GM12878 (cell line): Measurements from ENCODE around the gene RPS3. TPM values are rescaled to one million over a fixed set of nuclear protein-coding genes. Genes with fewer than 3 reads are reported as not detected.

ENCODE experiments used
- ATAC-seq: fragments of 200-7000 bp; cut with Tn5 transposase; 3 replicates; pipeline ENCODE4 v1.9.1; 2020; ENCODE audit warnings: mild to moderate bottlenecking, moderate library complexity
- BruUV-seq: library from RNA; stranded (reverse); fragments of 400-500 nt; replicated peaks from 2 replicates; lab custom pipeline; 2021; lab: Mats Ljungman, UMichigan
- CTCF ChIA-PET: fragments of 300-600 bp; sonication (Branson Sonifier 250); formaldehyde crosslinking; extraction: SDS; loops from one replicate; lab custom pipeline; 2021; ENCODE audit warnings: inconsistent platforms; lab: Yijun Ruan, JAX
- POLR2A ChIA-PET: fragments of 350-600 bp; formaldehyde crosslinking; extraction: SDS; loops from one replicate; lab custom pipeline; 2021; ENCODE audit warnings: inconsistent platforms; lab: Charles Lee
- RAD21 ChIA-PET: fragments of 300-600 bp; sonication (Branson Sonifier 250); formaldehyde crosslinking; loops from one replicate; lab custom pipeline; 2023; ENCODE audit warnings: antibody characterized with exemption; ENCODE audit not compliant: unreplicated experiment; lab: Charles Lee
- SMC1A ChIA-PET: fragments of 300-600 bp; sonication (Branson Sonifier 250); formaldehyde crosslinking; loops from one replicate; lab custom pipeline; 2023; ENCODE audit not compliant: unreplicated experiment, uncharacterized antibody; lab: Charles Lee
- DNase-seq: peaks from one replicate; pipeline ENCODE4 v3.0.0-alpha.2; 2011; ENCODE audit warnings: low read depth, low spot score
- FAIRE-seq: peaks from 3 replicates; lab custom pipeline; 2011; peaks lifted over from hg19 to GRCh38; lab: Jason Lieb, UNC
- H2AFZ ChIP-seq: 2 replicates; pipeline ENCODE4 v1.6.0; 2011; ENCODE audit warnings: low read depth, low read length, control low read depth; ENCODE audit not compliant: control insufficient read depth
- H3K27ac ChIP-seq: 2 replicates; pipeline ENCODE4 v1.5.1; 2011; ENCODE audit warnings: control low read depth; ENCODE audit not compliant: control insufficient read depth, insufficient read depth
- H3K27me3 ChIP-seq, 2 experiments: replicated peaks in 1 of 2; 2 replicates each; pipeline versions ENCODE4 v1.6.0 to v1.6.1; 2011; ENCODE audit warnings: low read length in 1 of 2; ENCODE audit not compliant: control insufficient read depth in 2 of 2, insufficient read depth in 2 of 2
- H3K36me3 ChIP-seq, 2 experiments: 2 replicates each; pipeline ENCODE4 v1.5.1; 2011; ENCODE audit warnings: low read length in 1 of 2; ENCODE audit not compliant: control insufficient read depth in 2 of 2, insufficient read depth in 2 of 2
- H3K4me1 ChIP-seq: 2 replicates; pipeline ENCODE4 v1.6.1; 2011; ENCODE audit warnings: mild to moderate bottlenecking, low read length, moderate library complexity, mixed read lengths; ENCODE audit not compliant: control insufficient read depth, insufficient read depth
- H3K4me2 ChIP-seq: 2 replicates; pipeline ENCODE4 v1.6.0; 2011; ENCODE audit warnings: control low read depth; ENCODE audit not compliant: control insufficient read depth, insufficient read depth
- H3K4me3 ChIP-seq: fragments of 200-600 bp; sonication (generic); 2 replicates; pipeline ENCODE4 v1.5.1; 2016
- H3K79me2 ChIP-seq: 2 replicates; pipeline ENCODE4 v1.6.0; 2011; ENCODE audit warnings: low read length; ENCODE audit not compliant: control insufficient read depth, insufficient read depth
- H3K9ac ChIP-seq: 2 replicates; pipeline ENCODE4 v1.8.0; 2011; ENCODE audit warnings: low read length, control low read depth, mixed read lengths; ENCODE audit not compliant: control insufficient read depth, insufficient read depth
- H3K9me3 ChIP-seq: replicated peaks from 3 replicates; pipeline ENCODE4 v1.5.1; 2011; ENCODE audit warnings: mild to moderate bottlenecking, low read length; ENCODE audit not compliant: control insufficient read depth, insufficient read depth
- H4K20me1 ChIP-seq: 2 replicates; pipeline ENCODE4 v1.6.0; 2011; ENCODE audit not compliant: control insufficient read depth, insufficient read depth
- CBFB ChIP-seq: IDR thresholded peaks from 2 replicates; pipeline ENCODE4 v1.6.1; 2016; ENCODE audit warnings: antibody characterized with exemption, low read depth
- CBX5 ChIP-seq: sonication (generic); IDR thresholded peaks from 2 replicates; pipeline ENCODE4 v1.6.1; 2016; ENCODE audit warnings: low read depth, moderate library complexity, mild to moderate bottlenecking, inconsistent platforms
- EZH2 ChIP-seq: IDR thresholded peaks from 2 replicates; pipeline ENCODE4 v1.6.1; 2012; ENCODE audit warnings: low read depth, mild to moderate bottlenecking, control low read depth, inconsistent platforms, low read length, borderline replicate concordance; ENCODE audit not compliant: control insufficient read depth
- FOXM1 ChIP-seq: IDR thresholded peaks from 2 replicates; pipeline ENCODE4 v1.6.1; 2012; ENCODE audit warnings: low read depth, mild to moderate bottlenecking, inconsistent platforms, low read length, moderate library complexity
- LARP7 ChIP-seq: fragments of 450-650 bp; IDR thresholded peaks from 2 replicates; pipeline ENCODE4 v1.6.1; 2017; ENCODE audit warnings: mild to moderate bottlenecking
- NR2F1 ChIP-seq: fragments of 450-650 bp; conservative IDR thresholded peaks from 2 replicates; pipeline ENCODE4 v1.6.1; 2017; ENCODE audit warnings: mild to moderate bottlenecking
- RFX5 ChIP-seq: IDR thresholded peaks from 2 replicates; pipeline ENCODE4 v1.6.1; 2011; ENCODE audit warnings: low read depth, low read length, improper control_type of control experiment
- SMAD5 ChIP-seq: IDR thresholded peaks from 2 replicates; pipeline ENCODE4 v1.6.1; 2016; ENCODE audit warnings: antibody characterized with exemption, low read depth
- SRF ChIP-seq, 2 experiments: IDR thresholded peaks; 2 replicates each; pipeline ENCODE4 v1.6.1; 2011; ENCODE audit warnings: low read depth in 2 of 2, low read length in 2 of 2, mild to moderate bottlenecking in 1 of 2, moderate library complexity in 1 of 2
- TARDBP ChIP-seq: IDR thresholded peaks from 2 replicates; pipeline ENCODE4 v1.6.1; 2016; ENCODE audit warnings: borderline replicate concordance
- ZBTB40 ChIP-seq: fragments of 450-650 bp; IDR thresholded peaks from 2 replicates; pipeline ENCODE4 v1.6.1; 2016; ENCODE audit warnings: mild to moderate bottlenecking, moderate library complexity, borderline replicate concordance
- WGBS: methylation state at CpG from one replicate; pipeline ENCODE4 v1.1.6; 2016; ENCODE audit warnings: low lambda C conversion rate; ENCODE audit not compliant: insufficient replicate concordance, insufficient coverage; ENCODE audit errors: missing lambda C conversion rate; 5-methylcytosine and 5-hydroxymethylcytosine counted together
- in situ Hi-C: fragments of 300-500 bp; cut with MboI; formaldehyde crosslinking; loops from 9 replicates; pipeline ENCODE4 v1.14.3; 2018; ENCODE audit warnings: mixed read lengths
- intact Hi-C: fragments of 100-400 bp; cut with micrococcal nuclease; formaldehyde crosslinking; loops from one replicate; pipeline ENCODE4 v1.14.2; 2022; ENCODE audit not compliant: unreplicated experiment
- polyA plus RNA-seq, 11 experiments: library from polyadenylated mRNA; depleted of rRNA in 4 of 11; unstranded in 6 of 11; stranded (reverse) in 5 of 11; fragments of >200 nt; fragmentation: Nextera tagmentation in 4 of 11; fragmentation: Illumina TruSeq in 1 of 11; extraction: Ambion mirVana in 4 of 11; extraction: Trizol in 1 of 11; gene quantifications; 1 replicate in 1 of 11; 2 replicates in 10 of 11; pipeline versions ENCODE4 v1.2.1 to v1.2.3, GENCODE V29; 2011 to 2016; ENCODE audit warnings: inconsistent platforms in 2 of 11, missing spikeins in 2 of 11, low read depth in 1 of 11
- total RNA-seq, 4 experiments: library from RNA; depleted of rRNA in 3 of 4; stranded (reverse); fragments of >200 nt in 3 of 4; fragmentation: Illumina TruSeq in 1 of 4; extraction: Trizol in 1 of 4; gene quantifications; 2 replicates each; pipeline versions ENCODE4 v1.2.1 to v1.2.3, GENCODE V29; 2013 to 2021
- TF ChIP-seq, protein P1 (sequence below): fragments of 450-650 bp; formaldehyde crosslinking; IDR thresholded peaks from 2 replicates; pipeline ENCODE4 v1.5.0; 2022; ENCODE audit warnings: mild to moderate bottlenecking, missing genetic modification characterization
- TF ChIP-seq, protein P2 (sequence below): fragments of 450-650 bp; formaldehyde crosslinking; IDR thresholded peaks from 2 replicates; pipeline ENCODE4 v1.4.0; 2022; ENCODE audit warnings: mild to moderate bottlenecking, moderate library complexity

The RPS3 gene
- total and polyA plus RNA-seq, 10 of the 15 experiments (the other 5 are each of a cell fraction or from before 2014, with no cell fraction given) = 2,127 to 9,556 (median 4,327) TPM

- TF ChIP-seq, protein P1, sequence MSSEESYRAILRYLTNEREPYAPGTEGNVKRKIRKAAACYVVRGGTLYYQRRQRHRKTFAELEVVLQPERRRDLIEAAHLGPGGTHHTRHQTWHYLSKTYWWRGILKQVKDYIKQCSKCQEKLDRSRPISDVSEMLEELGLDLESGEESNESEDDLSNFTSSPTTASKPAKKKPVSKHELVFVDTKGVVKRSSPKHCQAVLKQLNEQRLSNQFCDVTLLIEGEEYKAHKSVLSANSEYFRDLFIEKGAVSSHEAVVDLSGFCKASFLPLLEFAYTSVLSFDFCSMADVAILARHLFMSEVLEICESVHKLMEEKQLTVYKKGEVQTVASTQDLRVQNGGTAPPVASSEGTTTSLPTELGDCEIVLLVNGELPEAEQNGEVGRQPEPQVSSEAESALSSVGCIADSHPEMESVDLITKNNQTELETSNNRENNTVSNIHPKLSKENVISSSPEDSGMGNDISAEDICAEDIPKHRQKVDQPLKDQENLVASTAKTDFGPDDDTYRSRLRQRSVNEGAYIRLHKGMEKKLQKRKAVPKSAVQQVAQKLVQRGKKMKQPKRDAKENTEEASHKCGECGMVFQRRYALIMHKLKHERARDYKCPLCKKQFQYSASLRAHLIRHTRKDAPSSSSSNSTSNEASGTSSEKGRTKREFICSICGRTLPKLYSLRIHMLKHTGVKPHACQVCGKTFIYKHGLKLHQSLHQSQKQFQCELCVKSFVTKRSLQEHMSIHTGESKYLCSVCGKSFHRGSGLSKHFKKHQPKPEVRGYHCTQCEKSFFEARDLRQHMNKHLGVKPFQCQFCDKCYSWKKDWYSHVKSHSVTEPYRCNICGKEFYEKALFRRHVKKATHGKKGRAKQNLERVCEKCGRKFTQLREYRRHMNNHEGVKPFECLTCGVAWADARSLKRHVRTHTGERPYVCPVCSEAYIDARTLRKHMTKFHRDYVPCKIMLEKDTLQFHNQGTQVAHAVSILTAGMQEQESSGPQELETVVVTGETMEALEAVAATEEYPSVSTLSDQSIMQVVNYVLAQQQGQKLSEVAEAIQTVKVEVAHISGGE = no peak
- TF ChIP-seq TARDBP = no peak
Observed at GRCh38 chr11:75435571-75435925, 36.2 kb downstream of the RPS3 start (continued).

- DNase-seq = no peak
- TF ChIP-seq EZH2 = no peak
- no peak for TF ChIP-seq ZBTB40
- TF ChIP-seq SMAD5 = no peak
- no peak for TF ChIP-seq LARP7
- no peak for TF ChIP-seq SRF (IDR thresholded peaks at IDR 0.05; ENCODE audit: low read depth in 2 of 2, low read length in 2 of 2)
- no peak for TF ChIP-seq RFX5
- no peak for TF ChIP-seq NR2F1
- no peak for TF ChIP-seq CBFB
- no peak for TF ChIP-seq FOXM1
- TF ChIP-seq CBX5 = no peak
- TF ChIP-seq, protein P2, sequence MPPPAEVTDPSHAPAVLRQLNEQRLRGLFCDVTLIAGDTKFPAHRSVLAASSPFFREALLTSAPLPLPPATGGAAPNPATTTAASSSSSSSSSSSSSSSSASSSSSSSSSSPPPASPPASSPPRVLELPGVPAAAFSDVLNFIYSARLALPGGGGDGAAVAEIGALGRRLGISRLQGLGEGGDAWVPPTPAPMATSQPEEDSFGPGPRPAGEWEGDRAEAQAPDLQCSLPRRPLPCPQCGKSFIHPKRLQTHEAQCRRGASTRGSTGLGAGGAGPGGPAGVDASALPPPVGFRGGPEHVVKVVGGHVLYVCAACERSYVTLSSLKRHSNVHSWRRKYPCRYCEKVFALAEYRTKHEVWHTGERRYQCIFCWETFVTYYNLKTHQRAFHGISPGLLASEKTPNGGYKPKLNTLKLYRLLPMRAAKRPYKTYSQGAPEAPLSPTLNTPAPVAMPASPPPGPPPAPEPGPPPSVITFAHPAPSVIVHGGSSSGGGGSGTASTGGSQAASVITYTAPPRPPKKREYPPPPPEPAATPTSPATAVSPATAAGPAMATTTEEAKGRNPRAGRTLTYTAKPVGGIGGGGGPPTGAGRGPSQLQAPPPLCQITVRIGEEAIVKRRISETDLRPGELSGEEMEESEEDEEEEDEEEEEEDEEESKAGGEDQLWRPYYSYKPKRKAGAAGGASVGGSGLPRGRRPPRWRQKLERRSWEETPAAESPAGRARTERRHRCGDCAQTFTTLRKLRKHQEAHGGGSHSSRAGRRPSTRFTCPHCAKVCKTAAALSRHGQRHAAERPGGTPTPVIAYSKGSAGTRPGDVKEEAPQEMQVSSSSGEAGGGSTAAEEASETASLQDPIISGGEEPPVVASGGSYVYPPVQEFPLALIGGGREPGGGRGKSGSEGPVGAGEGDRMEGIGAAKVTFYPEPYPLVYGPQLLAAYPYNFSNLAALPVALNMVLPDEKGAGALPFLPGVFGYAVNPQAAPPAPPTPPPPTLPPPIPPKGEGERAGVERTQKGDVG = no peak
Observed at GRCh38 chr11:75436806-75437205, 37.5 kb downstream of the RPS3 start.

More at GRCh38 chr11:75436806-75437205, 37.5 kb downstream of the RPS3 start:
- no peaks in the 10 kb centered on the region for H3K4me1 ChIP-seq
- no TSS peak for BruUV-seq
- H3K27ac ChIP-seq = no peak overlapping the region
- ATAC-seq = no peak
- SMC1A ChIA-PET = interaction anchor here (0.5 to 0.6 kb wide), 2 partner anchors 63 to 1615 kb away, joined by 3 read pairs; no protein-coding TSS in a partner anchor
- RAD21 ChIA-PET = no interaction called here
- no peak overlapping the region for H2AFZ ChIP-seq
- H3K4me2 ChIP-seq = no peak overlapping the region
- H3K9ac ChIP-seq = no peak overlapping the region
- CTCF ChIA-PET = interaction anchor here (0.6 kb wide), 1 partner anchor 122 kb away, joined by 3 read pairs; no protein-coding TSS in a partner anchor
- in situ Hi-C loops (no loop called here), intact Hi-C loops (no loop called here)
- POLR2A ChIA-PET = no interaction called here
- FAIRE-seq = no peak
- 66% methylated on average over 9 of the region's 9 CpGs for WGBS
- no peaks in the 10 kb centered on the region for H3K79me2 ChIP-seq
- H3K36me3 ChIP-seq = no peaks in the 10 kb centered on the region
- H3K4me3 ChIP-seq = no peak overlapping the region
- H3K27me3 ChIP-seq = peaks cover 2 to 3% of the 10 kb centered on the region in 2 experiments; a peak in 2 of 4 replicates
- no peaks in the 10 kb centered on the region; the same call in 1 of the 2 replicates for H4K20me1 ChIP-seq
- no peaks in the 10 kb centered on the region for H3K9me3 ChIP-seq
